GM18858 (cell line): Measurements from ENCODE around the gene PSG11.
"Not testable (repeated sequence)": the region's sequence is repeated elsewhere in the genome, so short reads cannot be mapped to it uniquely, and the experiment has no call there.

Source experiments
- ATAC-seq: cut with Tn5 transposase; IDR thresholded peaks from one replicate; pipeline ENCODE4 v1.9.1; 2021; ENCODE audit not compliant: unreplicated experiment

The PSG11 gene

GRCh38 chr19:43026369-43026768, at the start of gene PSG11:
Gene PSG11, minus strand, starts transcription at chr19:43026469. Its CDS starts 97 bp downstream, at chr19:43026372.
- not testable (repeated sequence) for ATAC-seq

GRCh38 chr19:43062418-43062817, 36.1 kb upstream of the PSG11 start:
- ATAC-seq: not testable (repeated sequence)

- ATAC-seq: not testable (repeated sequence)
Measured at GRCh38 chr19:43061326-43061725, 35.1 kb upstream of the PSG11 start.

DNA sequence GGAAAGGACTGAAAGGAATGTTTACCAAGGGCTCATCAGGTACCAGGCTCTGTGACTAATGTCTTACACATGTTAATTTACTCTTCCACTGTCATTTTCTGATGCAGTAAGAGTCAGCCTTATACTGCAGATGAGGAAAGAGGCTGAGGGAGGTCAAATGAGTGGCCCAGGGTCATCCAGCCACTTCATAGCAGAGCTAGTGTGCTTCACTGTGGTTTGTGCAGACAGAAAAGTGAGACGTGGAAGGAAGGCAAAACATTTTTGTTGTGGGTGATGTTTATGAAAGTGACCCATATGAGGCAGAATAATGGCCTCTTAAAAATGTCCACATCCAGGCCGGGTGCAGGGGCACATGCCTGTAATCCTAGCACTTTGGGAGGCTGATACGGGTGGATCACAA, 34.0 kb upstream of the PSG11 start:
- ATAC-seq: not testable (repeated sequence)

DNA sequence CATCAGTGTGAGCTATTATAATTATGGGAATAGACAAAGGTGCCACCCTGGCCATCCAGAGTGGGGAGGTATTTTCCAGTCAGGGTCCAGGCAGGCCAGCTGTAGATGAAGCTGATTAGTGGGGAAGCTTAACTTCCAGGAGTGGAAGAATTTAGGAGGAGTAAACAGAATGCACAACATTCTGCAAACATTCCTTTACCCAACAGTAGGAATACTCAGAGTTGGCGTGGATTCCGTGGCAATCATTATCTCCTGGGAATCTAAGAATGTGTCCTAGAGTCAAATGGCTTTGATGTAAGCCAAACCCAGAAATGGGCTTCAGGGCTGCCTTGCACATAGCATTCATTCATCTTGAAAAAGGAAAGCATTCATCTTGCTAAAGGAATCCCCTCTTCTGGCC, 33.2 kb upstream of the PSG11 start:
- ATAC-seq: not testable (repeated sequence)

DNA sequence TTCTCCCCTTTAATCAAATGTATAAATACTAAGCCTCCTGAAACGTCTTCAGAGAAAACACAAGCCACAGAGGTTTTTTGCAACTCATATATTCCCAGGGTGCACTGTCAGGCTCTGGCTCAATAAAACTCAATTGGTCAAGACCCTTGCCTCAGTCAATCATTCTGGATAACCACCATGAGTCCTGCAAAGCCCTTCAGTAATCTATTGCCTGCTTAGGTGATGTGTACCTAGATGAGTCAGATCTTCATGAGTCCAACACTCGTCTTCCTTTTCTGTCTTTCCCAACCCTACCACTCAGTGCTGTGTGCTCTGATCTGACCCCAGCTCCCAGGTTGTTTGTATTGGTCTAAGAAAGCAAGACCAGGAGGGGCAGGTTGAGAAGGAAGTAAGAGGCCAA, 32.2 kb upstream of the PSG11 start:
- ATAC-seq: not testable (repeated sequence)

- ATAC-seq: not testable (repeated sequence)
Measured at GRCh38 chr19:43047966-43048365, 21.7 kb upstream of the PSG11 start.

- not testable (repeated sequence) for ATAC-seq
Measured at GRCh38 chr19:43046578-43046977, 20.3 kb upstream of the PSG11 start.

- ATAC-seq: not testable (repeated sequence)
Measured at GRCh38 chr19:43043492-43044180, 17.4 kb upstream of the PSG11 start.

GRCh38 chr19:43031645-43032044, 5.4 kb upstream of the PSG11 start:
- ATAC-seq: not testable (repeated sequence)

DNA sequence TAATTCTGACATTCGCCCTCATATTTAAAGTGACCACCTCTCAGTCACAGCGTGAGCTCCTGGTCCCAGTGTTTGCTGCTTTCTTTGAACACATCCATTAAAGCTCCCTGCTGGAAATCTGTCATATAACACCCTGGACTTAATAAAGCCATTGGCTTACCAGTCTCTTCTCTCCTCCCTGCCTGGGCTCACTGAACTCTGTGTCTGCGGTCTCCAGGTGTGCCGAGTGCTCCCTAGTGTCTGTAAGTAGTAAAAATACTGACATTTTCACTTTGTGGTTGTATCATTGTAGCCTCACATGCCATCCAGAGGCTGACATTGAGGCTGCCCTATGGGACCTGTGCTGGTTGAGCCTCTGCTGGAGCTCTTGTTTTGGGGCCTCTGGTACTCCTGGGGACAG, 2.6 kb upstream of the PSG11 start:
- no peak for ATAC-seq

DNA sequence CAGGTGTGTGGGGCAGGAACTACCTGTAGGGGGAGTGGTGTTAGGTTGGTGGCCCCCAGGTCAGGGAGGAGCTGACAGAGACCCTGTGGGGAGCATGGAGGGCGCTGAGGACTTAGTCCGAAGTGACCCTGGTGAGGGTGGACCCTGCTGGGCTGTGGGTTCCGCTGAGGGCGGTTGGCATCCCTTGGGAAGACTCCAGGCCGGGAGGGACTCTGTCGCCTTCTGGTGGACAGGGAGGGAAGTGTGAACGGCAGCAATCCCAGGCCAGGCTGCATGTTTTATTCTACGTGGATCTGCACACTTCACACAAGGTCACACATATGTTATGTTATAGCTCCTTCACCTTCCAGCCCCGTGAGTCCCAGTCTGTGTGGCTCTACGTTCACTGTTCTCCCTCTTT, 1.7 kb upstream of the PSG11 start:
- not testable (repeated sequence) for ATAC-seq

GRCh38 chr19:43027061-43027460, 792 bp upstream of the PSG11 start:
- not testable (repeated sequence) for ATAC-seq

GRCh38 chr19:43022098-43022497, 4.2 kb downstream of the PSG11 start:
- ATAC-seq: not testable (repeated sequence)

DNA sequence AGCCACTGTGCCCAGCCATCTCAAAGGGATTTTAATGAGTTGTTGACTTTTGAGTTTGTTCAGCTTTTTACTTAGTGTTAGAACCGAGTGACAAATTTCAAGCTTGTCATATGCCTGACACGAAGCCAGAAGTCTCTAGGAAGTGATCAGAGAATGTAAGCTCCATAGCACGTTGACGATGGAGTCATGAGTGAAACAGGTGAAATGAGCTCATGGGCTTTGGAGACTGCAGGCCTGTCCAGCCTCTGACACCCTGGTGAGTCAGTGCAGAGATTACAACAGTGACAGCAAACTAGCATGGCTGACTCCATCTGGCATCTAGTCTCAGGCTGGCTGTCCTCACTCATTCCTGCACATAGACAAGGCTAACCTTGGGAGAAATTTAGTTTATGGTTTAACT, 4.6 kb downstream of the PSG11 start:
- not testable (repeated sequence) for ATAC-seq

DNA sequence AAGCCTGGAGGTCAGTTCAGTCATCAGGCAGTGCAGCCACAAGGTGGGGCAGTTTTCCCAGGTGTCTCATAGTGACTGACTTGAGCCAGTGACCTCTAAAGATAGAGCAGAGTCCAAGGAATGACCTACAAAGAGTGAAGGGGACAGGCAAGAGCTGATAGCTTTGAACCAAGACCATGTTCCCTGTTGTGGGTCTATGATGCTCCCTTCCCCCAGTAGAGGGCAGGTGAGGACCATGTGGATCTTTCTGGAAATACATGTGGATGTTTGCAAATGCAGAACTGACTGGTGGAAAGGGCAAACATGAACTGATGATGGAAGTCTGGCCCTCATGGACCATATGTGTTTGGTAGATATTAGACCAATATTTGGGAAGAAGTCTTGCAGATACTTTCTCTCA, 6.7 kb downstream of the PSG11 start:
- ATAC-seq: not testable (repeated sequence)

GRCh38 chr19:43005841-43006240, 20.4 kb downstream of the PSG11 start:
- ATAC-seq: not testable (repeated sequence)

DNA sequence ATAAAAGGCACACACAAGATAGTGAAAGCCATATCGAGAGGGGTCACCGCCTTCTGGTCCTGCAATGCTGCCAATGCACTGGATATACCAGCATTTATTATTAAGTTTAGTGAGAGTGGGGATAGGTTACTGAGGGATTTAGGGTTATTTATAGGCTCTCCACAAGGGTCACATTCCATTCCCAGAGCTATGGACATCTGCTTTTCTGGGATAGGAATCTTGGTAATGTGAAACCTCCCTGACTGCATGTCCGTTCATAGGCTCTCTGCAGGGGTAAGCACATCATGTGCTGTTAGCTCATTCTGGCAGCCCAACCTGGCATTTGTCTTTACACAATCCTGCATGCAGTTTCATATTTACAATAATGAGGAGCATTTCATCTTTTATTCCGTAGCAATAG, 21.4 kb downstream of the PSG11 start:
- ATAC-seq: not testable (repeated sequence)

GRCh38 chr19:43003634-43004033, 22.6 kb downstream of the PSG11 start:
- not testable (repeated sequence) for ATAC-seq

- ATAC-seq: not testable (repeated sequence)
Measured at GRCh38 chr19:43002948-43003347, 23.3 kb downstream of the PSG11 start.

DNA sequence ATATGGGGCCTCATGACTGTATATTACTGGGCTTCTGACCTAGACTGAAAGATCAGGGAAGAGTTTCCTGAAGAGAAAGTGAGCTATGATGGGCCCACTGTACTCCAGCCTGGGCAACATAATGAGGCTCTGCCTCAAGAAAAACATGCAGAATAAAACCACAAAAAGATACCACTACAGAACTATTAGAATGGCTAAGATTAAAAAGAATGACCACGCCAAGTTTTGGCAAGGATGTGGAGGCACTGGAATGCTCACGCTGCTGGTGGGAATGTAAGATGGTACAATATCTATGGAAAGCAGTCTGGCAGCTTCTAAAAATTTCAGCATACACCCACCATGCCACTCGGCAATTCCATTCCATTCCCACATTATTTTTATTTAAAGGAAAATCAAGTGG, 30.1 kb downstream of the PSG11 start:
- ATAC-seq: not testable (repeated sequence)

- not testable (repeated sequence) for ATAC-seq
Measured at GRCh38 chr19:42992029-42992604, 34.2 kb downstream of the PSG11 start.
